ENCODE results near the gene SHQ1. TPM values are rescaled to one million over a fixed set of nuclear protein-coding genes. Genes with fewer than 3 reads are reported as not detected.

Gene SHQ1
- total RNA-seq: 16.4 TPM

DNA sequence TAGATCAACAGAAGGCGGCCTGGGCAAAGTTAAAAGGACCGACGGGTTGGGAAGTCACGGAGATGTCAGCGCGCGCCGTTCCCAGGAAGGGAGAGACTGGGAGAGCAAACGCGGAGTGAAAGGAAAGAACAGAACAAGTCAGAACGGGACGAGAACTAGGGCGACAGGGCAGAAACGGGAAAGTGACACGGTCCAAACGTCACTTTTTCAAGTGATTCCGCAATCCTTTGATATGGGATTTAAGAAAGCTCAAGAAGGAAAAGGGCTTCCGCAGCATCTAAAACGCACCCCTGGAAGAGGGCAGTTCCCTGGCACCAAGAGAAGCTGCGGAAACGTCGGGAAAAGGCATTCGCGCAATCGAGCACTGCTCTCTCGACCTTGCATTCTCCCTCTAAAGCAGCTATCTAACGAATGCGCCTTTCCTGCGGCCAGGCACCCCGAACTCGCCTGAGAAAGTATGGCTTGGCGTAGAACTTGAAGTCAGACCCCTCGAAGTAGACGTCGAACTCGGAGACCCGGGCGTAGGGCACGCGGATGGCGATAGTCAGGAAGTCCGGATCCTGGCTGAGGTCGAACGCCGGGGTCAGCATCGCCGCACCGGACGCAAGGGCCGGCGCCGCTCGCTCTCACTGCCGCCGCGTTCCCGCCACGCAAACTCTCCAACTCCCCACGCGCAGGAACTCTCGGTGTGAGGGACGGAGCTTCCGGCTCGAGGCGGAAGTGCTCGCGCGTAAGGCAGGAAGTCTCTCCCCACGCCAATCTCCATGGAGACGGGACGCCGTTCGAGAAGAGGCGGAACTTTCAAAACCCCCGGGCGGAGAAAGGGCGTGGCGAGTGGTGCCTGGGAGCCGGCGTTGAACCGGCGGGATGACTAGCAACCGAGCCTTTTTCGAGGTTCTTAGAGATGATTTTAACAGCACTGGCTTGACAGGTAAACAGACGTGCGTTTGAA, at the start of gene SHQ1:
TSS of gene SHQ1 (minus strand) at position 695 of the 952 bp plus-strand sequence. CDS start at position 590, 105 bp downstream.
- H3K4me3 ChIP-seq (ENCODE audit: low read length): peak within 1 kb of the TSS; percentile 90
- H3K4me1 ChIP-seq (ENCODE audit: insufficient read depth, low read length): peaks cover 29% of the 10 kb centered on the region
- H3K9me3 ChIP-seq (ENCODE audit: low read depth, low read length): no peaks in the 10 kb centered on the region
- no peaks in the 10 kb centered on the region for H3K27me3 ChIP-seq (ENCODE audit: insufficient read depth, low read length)

- Histone ChIP-seq H3K4me1 (ENCODE audit: insufficient read depth, low read length) (peaks cover 8% of the 10 kb centered on the region), H3K9me3 (ENCODE audit: low read depth, low read length) (no peaks in the 10 kb centered on the region), H3K4me3 (ENCODE audit: low read length) (no peak overlapping the region), H3K27me3 (ENCODE audit: insufficient read depth, low read length) (no peaks in the 10 kb centered on the region)
Observed at GRCh38 chr3:72897758-72898007, 49.4 kb upstream of the SHQ1 start.

- H3K9me3 ChIP-seq (ENCODE audit: low read depth, low read length): no peaks in the 10 kb centered on the region
- H3K4me3 ChIP-seq (ENCODE audit: low read length): no peak overlapping the region
Observed at GRCh38 chr3:72896996-72897757, 48.9 kb upstream of the SHQ1 start.

DNA sequence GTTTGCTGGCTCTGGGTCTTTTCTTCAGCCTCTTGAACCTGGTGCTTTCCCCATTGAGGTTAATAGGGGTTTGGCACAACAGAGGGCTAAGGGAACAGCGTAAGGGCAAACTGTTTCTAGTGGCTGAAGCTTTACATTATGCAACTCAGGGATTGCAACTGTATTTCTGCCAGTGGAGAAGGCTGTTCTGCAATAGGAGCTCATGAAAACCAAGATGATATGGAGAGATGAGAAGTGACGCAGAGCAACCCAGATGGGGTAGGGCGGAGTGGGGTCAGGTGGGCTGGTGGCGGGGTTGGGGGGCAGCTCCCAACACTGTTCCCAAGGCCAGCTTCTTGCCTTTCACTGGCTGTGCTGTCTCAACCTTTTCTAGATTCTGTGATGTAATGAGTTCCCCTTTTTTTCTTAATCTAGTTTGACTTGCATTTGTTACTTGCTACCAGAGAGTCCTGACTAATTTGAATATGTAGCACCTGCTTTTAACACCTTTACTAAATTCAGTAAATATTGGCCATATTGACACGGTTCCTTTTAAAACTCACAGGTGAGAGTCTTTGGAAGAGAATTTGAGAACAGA, 46.8 kb upstream of the SHQ1 start:
- H3K9me3 ChIP-seq (ENCODE audit: low read depth, low read length): no peaks in the 10 kb centered on the region
- H3K27me3 ChIP-seq (ENCODE audit: insufficient read depth, low read length): peaks cover 9% of the 10 kb centered on the region
- peaks cover 8% of the 10 kb centered on the region for H3K4me1 ChIP-seq (ENCODE audit: insufficient read depth, low read length)
- no peak overlapping the region for H3K4me3 ChIP-seq (ENCODE audit: low read length)

More at GRCh38 chr3:72896996-72897757, 48.9 kb upstream of the SHQ1 start:
- Histone ChIP-seq H3K4me1 (ENCODE audit: insufficient read depth, low read length) (peaks cover 8% of the 10 kb centered on the region), H3K27me3 (ENCODE audit: insufficient read depth, low read length) (peaks cover 3% of the 10 kb centered on the region)

GRCh38 chr3:72892870-72893269, 44.6 kb upstream of the SHQ1 start:
- Histone ChIP-seq H3K4me1 (ENCODE audit: insufficient read depth, low read length) (peaks cover 11% of the 10 kb centered on the region), H3K4me3 (ENCODE audit: low read length) (no peak overlapping the region), H3K9me3 (ENCODE audit: low read depth, low read length) (no peaks in the 10 kb centered on the region), H3K27me3 (ENCODE audit: insufficient read depth, low read length) (peaks cover 24% of the 10 kb centered on the region)

- no peak overlapping the region for H3K4me3 ChIP-seq (ENCODE audit: low read length)
- peaks cover 30% of the 10 kb centered on the region for H3K27me3 ChIP-seq (ENCODE audit: insufficient read depth, low read length)
- H3K4me1 ChIP-seq (ENCODE audit: insufficient read depth, low read length): peaks cover 18% of the 10 kb centered on the region
- H3K9me3 ChIP-seq (ENCODE audit: low read depth, low read length): no peaks in the 10 kb centered on the region
Observed at GRCh38 chr3:72892081-72892775, 44.0 kb upstream of the SHQ1 start.

- H3K9me3 ChIP-seq (ENCODE audit: low read depth, low read length): no peaks in the 10 kb centered on the region
- H3K4me3 ChIP-seq (ENCODE audit: low read length): no peak overlapping the region
- H3K27me3 ChIP-seq (ENCODE audit: insufficient read depth, low read length): peaks cover 40% of the 10 kb centered on the region
- peaks cover 18% of the 10 kb centered on the region for H3K4me1 ChIP-seq (ENCODE audit: insufficient read depth, low read length)
Observed at GRCh38 chr3:72891053-72891855, 43.0 kb upstream of the SHQ1 start.

- Histone ChIP-seq H3K27me3 (ENCODE audit: insufficient read depth, low read length) (peaks cover 45% of the 10 kb centered on the region), H3K4me1 (ENCODE audit: insufficient read depth, low read length) (peaks cover 18% of the 10 kb centered on the region), H3K9me3 (ENCODE audit: low read depth, low read length) (no peaks in the 10 kb centered on the region), H3K4me3 (ENCODE audit: low read length) (no peak overlapping the region)
Observed at GRCh38 chr3:72890166-72890925, 42.1 kb upstream of the SHQ1 start.

DNA sequence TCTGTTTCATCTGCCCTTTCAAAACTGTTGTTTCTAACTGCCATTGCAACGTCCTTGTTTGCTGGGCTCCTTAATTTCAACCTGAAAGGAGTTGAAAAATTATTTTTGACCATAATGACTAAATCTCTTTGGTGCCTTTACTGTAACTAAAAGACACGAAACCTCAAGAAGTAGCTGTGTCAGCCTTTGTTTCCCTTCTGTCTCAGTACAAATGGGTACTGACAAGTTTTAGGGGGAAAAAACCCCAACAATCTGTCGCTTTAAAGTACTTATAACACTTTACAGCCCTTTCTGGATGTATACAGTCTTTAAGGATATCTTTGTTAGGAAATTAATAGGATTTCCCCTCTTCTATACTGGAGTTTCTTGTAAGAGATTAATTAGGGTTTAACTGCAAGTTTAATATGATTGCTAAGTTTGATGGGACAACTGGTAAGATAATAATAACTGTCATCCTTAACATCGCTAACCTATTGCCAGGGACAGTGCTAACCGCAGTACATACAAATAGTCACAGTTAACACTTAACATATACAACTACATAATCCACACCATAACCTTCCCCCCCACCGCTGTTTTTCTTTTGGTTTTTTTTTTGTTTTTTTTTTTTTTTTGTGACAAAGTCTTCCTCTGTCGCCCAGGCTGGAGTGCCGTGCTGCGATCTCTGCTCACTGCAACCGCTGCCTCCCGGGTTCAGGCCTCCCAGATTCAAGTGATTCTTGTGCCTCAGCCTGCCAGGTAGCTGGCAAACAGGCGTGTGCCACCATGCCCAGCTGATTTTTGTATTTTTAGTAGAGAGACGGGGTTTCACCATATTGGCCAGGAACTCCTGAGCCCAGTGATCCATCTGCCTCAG, 41.3 kb upstream of the SHQ1 start:
- no peaks in the 10 kb centered on the region for H3K9me3 ChIP-seq (ENCODE audit: low read depth, low read length)
- H3K27me3 ChIP-seq (ENCODE audit: insufficient read depth, low read length): peaks cover 48% of the 10 kb centered on the region
- H3K4me3 ChIP-seq (ENCODE audit: low read length): no peak overlapping the region
- peaks cover 12% of the 10 kb centered on the region for H3K4me1 ChIP-seq (ENCODE audit: insufficient read depth, low read length)

- Histone ChIP-seq H3K4me3 (ENCODE audit: low read length) (no peak overlapping the region), H3K9me3 (ENCODE audit: low read depth, low read length) (no peaks in the 10 kb centered on the region)
Observed at GRCh38 chr3:72888546-72889309, 40.5 kb upstream of the SHQ1 start.

DNA sequence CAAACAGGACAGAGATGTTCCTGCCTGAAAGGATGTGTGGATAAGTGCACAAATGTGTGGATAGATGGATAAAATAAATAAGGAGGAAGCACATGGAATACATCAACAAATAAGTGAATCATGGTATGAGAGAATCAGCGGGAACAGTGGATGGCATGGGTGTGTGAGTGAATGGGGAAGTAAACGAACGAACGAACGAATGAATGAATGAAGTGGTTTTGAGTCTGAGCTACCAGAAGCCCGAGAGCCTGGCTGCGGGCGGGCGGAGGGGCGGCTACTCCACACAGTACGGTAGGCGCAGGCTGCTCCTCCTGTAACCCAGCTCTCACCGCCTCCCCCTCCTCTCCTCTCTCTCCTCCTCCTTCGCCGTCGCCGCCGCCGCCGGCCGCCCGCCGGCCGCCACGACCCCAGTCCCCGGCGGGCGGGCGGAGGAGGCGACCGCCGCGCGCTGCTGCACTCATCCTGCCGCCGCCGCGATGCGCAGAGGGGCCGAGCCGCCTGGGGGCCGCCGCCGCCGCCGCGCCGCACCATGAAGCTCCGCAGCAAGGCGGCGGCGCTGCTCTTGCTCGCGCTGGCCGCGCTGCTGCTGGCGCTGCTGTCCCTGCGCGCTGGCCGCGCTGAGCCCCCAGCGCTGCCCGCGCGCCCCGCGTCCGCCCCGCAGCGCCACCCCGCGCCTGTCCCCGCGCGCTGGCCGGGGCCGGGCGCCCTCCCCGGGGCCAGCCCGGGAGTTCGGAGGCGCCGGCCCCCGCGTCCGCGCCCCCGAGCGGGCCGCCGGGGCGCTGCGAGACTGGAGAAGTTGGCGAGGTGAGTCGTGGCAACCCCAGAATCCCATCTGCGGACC, 39.7 kb upstream of the SHQ1 start, which contains the start of gene GXYLT2:
TSS of gene GXYLT2 (plus strand) at position 342 of the 841 bp plus-strand sequence. CDS start at position 530, 188 bp downstream.
- Histone ChIP-seq H3K4me1 (ENCODE audit: insufficient read depth, low read length) (peaks cover 11% of the 10 kb centered on the region), H3K27me3 (ENCODE audit: insufficient read depth, low read length) (peaks cover 53% of the 10 kb centered on the region), H3K9me3 (ENCODE audit: low read depth, low read length) (no peaks in the 10 kb centered on the region), H3K4me3 (ENCODE audit: low read length) (peak within 1 kb of the TSS; percentile 6)

More at GRCh38 chr3:72888546-72889309, 40.5 kb upstream of the SHQ1 start:
- Histone ChIP-seq H3K4me1 (ENCODE audit: insufficient read depth, low read length) (peaks cover 11% of the 10 kb centered on the region), H3K27me3 (ENCODE audit: insufficient read depth, low read length) (peaks cover 52% of the 10 kb centered on the region)

Measured in mononuclear cell (primary cell).